Choroid plexus epithelial cell (primary cell): ENCODE data around the gene NQO2.

Source experiments
- DNase-seq: peaks from one replicate; pipeline ENCODE4 v3.0.0-alpha.2; 2010; ENCODE audit warnings: low read depth
- H3K4me3 ChIP-seq: 2 replicates; pipeline ENCODE4 v1.5.1; 2011; ENCODE audit warnings: low read depth, mild to moderate bottlenecking, control low read depth, low read length, moderate library complexity
- TF ChIP-seq, protein P1 (sequence below): conservative IDR thresholded peaks from 2 replicates; pipeline ENCODE4 v1.5.1; 2011; ENCODE audit warnings: low read depth, mild to moderate bottlenecking, control low read depth, inconsistent platforms, low read length, moderate library complexity

NQO2 gene

GRCh38 chr6:2962636-2963035 lies 37.1 kb upstream of the NQO2 start:
- TF ChIP-seq, protein P1, sequence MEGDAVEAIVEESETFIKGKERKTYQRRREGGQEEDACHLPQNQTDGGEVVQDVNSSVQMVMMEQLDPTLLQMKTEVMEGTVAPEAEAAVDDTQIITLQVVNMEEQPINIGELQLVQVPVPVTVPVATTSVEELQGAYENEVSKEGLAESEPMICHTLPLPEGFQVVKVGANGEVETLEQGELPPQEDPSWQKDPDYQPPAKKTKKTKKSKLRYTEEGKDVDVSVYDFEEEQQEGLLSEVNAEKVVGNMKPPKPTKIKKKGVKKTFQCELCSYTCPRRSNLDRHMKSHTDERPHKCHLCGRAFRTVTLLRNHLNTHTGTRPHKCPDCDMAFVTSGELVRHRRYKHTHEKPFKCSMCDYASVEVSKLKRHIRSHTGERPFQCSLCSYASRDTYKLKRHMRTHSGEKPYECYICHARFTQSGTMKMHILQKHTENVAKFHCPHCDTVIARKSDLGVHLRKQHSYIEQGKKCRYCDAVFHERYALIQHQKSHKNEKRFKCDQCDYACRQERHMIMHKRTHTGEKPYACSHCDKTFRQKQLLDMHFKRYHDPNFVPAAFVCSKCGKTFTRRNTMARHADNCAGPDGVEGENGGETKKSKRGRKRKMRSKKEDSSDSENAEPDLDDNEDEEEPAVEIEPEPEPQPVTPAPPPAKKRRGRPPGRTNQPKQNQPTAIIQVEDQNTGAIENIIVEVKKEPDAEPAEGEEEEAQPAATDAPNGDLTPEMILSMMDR: no peak
- no peak overlapping the region for H3K4me3 ChIP-seq
- no peak for DNase-seq

- no peak for DNase-seq
- TF ChIP-seq, protein P1: no peak
- no peak overlapping the region for H3K4me3 ChIP-seq
Measured at GRCh38 chr6:2963756-2964155, 35.9 kb upstream of the NQO2 start.

GRCh38 chr6:2964793-2965505 lies 34.7 kb upstream of the NQO2 start:
- TF ChIP-seq, protein P1: no peak
- H3K4me3 ChIP-seq: no peak overlapping the region
- DNase-seq: no peak

- TF ChIP-seq, protein P1: no peak
- no peak for DNase-seq
- no peak overlapping the region for H3K4me3 ChIP-seq
Measured at GRCh38 chr6:2966347-2966746, 33.3 kb upstream of the NQO2 start.

GRCh38 chr6:2967936-2968335 lies 31.8 kb upstream of the NQO2 start:
- H3K4me3 ChIP-seq: no peak overlapping the region
- TF ChIP-seq, protein P1: no peak
- DNase-seq: no peak

DNA sequence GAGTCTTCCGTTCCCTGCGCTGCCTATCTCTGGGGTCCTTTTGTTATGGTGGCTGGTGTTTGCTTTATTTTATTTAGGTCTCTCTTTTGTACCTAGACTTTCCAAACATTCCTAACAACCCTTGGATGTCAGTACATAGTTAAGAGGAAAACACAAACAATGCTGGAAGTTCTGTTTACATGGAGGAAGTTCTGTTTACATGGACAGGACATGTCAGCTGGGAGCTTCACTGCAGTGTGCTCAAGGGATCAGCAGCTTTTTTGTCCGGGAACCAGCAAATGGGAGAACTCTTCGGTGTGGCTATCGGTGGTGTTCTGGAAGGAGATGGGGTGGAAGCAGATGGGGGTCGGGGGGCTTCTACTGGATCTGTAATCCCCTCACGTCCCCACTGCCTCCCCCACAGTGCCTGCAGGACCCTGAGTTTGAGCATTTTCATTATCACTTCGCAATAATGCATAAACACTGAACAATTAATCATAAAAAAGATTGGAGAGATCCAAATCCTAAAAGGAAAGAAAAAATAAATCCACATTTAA lies 31.0 kb upstream of the NQO2 start:
- TF ChIP-seq, protein P1: no peak
- DNase-seq: no peak
- no peak overlapping the region for H3K4me3 ChIP-seq

DNA sequence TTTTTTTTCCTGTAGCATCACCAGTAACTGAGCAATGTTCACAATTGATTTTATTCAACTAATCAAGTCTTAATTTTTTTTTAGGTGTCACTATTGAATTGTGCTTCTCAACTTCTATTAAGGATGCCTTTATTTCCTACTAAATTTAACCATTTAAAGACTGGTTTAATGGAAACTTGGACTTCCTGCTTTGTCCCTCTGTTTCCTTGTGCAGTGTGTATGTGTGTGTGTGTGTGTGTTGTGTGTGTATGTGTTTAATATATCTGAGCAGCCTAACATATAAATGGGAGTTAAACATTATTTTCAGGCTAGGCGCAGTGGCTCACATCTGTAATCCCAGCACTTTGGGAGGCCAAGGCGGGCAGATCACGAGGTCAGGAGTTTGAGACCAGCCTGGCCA lies 30.1 kb upstream of the NQO2 start:
- H3K4me3 ChIP-seq: no peak overlapping the region
- TF ChIP-seq, protein P1: no peak
- DNase-seq: no peak
